HCT116 (cell line): Measurements from ENCODE around the gene PCP2. TPM values are rescaled to one million over a fixed set of nuclear protein-coding genes. Genes with fewer than 3 reads are reported as not detected.

ENCODE experiments used
- ATAC-seq: fragments of 200-7000 bp; cut with Tn5 transposase; 2 replicates; pipeline ENCODE4 v1.9.1; 2020; ENCODE audit warnings: mild to moderate bottlenecking, moderate library complexity
- BruUV-seq: library from RNA; stranded (reverse); fragments of 400-500 nt; replicated peaks from 2 replicates; lab custom pipeline; 2021; lab: Mats Ljungman, UMichigan
- CTCF ChIA-PET: fragments of 300-600 bp; sonication (Branson Sonifier 250); formaldehyde crosslinking; loops from one replicate; lab custom pipeline; 2021; ENCODE audit warnings: antibody characterized with exemption; lab: Charles Lee
- POLR2A ChIA-PET: fragments of 300-600, 350-600 bp; sonication (Branson Sonifier 250); formaldehyde crosslinking; loops from one replicate; lab custom pipeline; 2021; ENCODE audit warnings: antibody characterized with exemption; lab: Charles Lee
- RAD21 ChIA-PET, 2 experiments: fragments of 300-600 bp; sonication (Branson Sonifier 250); formaldehyde crosslinking; loops; one replicate each; lab custom pipeline; 2023; ENCODE audit warnings: low total read pairs in 2 of 2; ENCODE audit not compliant: uncharacterized antibody in 2 of 2, unreplicated experiment in 2 of 2, low non-redundant PET in 1 of 2; lab: Charles Lee
- DNase-seq: peaks from one replicate; pipeline ENCODE4 v3.0.0-alpha.2; 2010; ENCODE audit warnings: low read depth, low spot score
- H2AFZ ChIP-seq: fragments of 200-600 bp; shearing (Covaris generic), sonication (generic); 2 replicates; pipeline ENCODE4 v1.6.1; 2017; ENCODE audit warnings: low read depth, mixed run types, mixed read lengths, antibody characterized with exemption, low read length; ENCODE audit not compliant: poor library complexity, severe bottlenecking
- H3K27ac ChIP-seq: 2 replicates; pipeline ENCODE4 v1.5.1; 2012; ENCODE audit warnings: low read depth, low read length
- H3K27me3 ChIP-seq: fragments of 200-600 bp; sonication (generic); 2 replicates; pipeline ENCODE4 v1.6.1; 2016; ENCODE audit warnings: mixed run types, low read length, mixed read lengths; ENCODE audit not compliant: insufficient read depth
- H3K36me3 ChIP-seq, 2 experiments: fragments of 200-500 bp in 1 of 2; fragments of 200-600 bp in 1 of 2; sonication (Bioruptor generic) in 1 of 2; sonication (generic) in 1 of 2; 2 replicates each; pipeline versions ENCODE4 v1.5.1 to v1.6.1; 2014 to 2016; ENCODE audit warnings: low read length in 2 of 2, inconsistent platforms in 1 of 2, mixed read lengths in 1 of 2, mixed run types in 1 of 2; ENCODE audit not compliant: insufficient read depth in 2 of 2, control insufficient read depth in 1 of 2
- H3K4me1 ChIP-seq, 2 experiments: fragments of 200-600 bp in 1 of 2; sonication (generic) in 1 of 2; 2 replicates each; pipeline versions ENCODE4 v1.5.1 to v1.6.1; 2012 to 2017; ENCODE audit warnings: low read length in 2 of 2, inconsistent platforms in 1 of 2, mild to moderate bottlenecking in 1 of 2, mixed read lengths in 1 of 2, mixed run types in 1 of 2, moderate library complexity in 1 of 2; ENCODE audit not compliant: insufficient read depth in 2 of 2, control insufficient read depth in 1 of 2
- H3K4me2 ChIP-seq: fragments of 200-600 bp; sonication (generic); 2 replicates; pipeline ENCODE4 v1.6.1; 2017; ENCODE audit warnings: mixed run types, low read length, mixed read lengths
- H3K4me3 ChIP-seq, 2 experiments: fragments of 200-600 bp in 1 of 2; sonication (generic) in 1 of 2; replicated peaks in 1 of 2; 2 replicates each; pipeline ENCODE4 v1.5.1; 2011 to 2016; ENCODE audit warnings: low read length in 2 of 2, control low read depth in 1 of 2, low read depth in 1 of 2, mild to moderate bottlenecking in 1 of 2, mixed read lengths in 1 of 2, mixed run types in 1 of 2
- H3K79me2 ChIP-seq: fragments of 200-600 bp; sonication (generic); 2 replicates; pipeline ENCODE4 v1.6.1; 2017; ENCODE audit warnings: mild to moderate bottlenecking, mixed run types, low read length, moderate library complexity, mixed read lengths; ENCODE audit not compliant: insufficient read depth
- H3K9ac ChIP-seq: fragments of 200-600 bp; sonication (generic); 2 replicates; pipeline ENCODE4 v1.6.1; 2016; ENCODE audit warnings: low read length, mixed read lengths
- H3K9me2 ChIP-seq: fragments of 200-600 bp; sonication (generic), shearing (Covaris generic); 2 replicates; pipeline ENCODE4 v1.6.1; 2017; ENCODE audit warnings: mixed run types, mild to moderate bottlenecking, moderate library complexity; ENCODE audit not compliant: insufficient read depth
- H3K9me3 ChIP-seq, 2 experiments: fragments of 200-500 bp in 1 of 2; fragments of 200-600 bp in 1 of 2; sonication (Bioruptor generic) in 1 of 2; sonication (generic) in 1 of 2; 2 replicates each; pipeline ENCODE4 v1.6.1; 2014 to 2017; ENCODE audit warnings: low read length in 2 of 2, mixed read lengths in 2 of 2, inconsistent platforms in 1 of 2, low read depth in 1 of 2, mild to moderate bottlenecking in 1 of 2, mixed run types in 1 of 2, moderate library complexity in 1 of 2; ENCODE audit not compliant: control insufficient read depth in 1 of 2, insufficient read depth in 1 of 2
- H4K20me1 ChIP-seq: fragments of 200-600 bp; sonication (generic), shearing (Covaris generic); 2 replicates; pipeline ENCODE4 v1.6.1; 2017; ENCODE audit warnings: mixed run types, mild to moderate bottlenecking, moderate library complexity; ENCODE audit not compliant: insufficient read depth
- EGR1 ChIP-seq: IDR thresholded peaks from 2 replicates; pipeline ENCODE4 v1.6.1; 2012; ENCODE audit warnings: low read depth
- FOSL1 ChIP-seq: IDR thresholded peaks from 2 replicates; pipeline ENCODE4 v1.6.1; 2012; ENCODE audit warnings: low read depth
- SIN3A ChIP-seq: IDR thresholded peaks from 2 replicates; pipeline ENCODE4 v1.6.1; 2012; ENCODE audit warnings: low read depth
- SP1 ChIP-seq: IDR thresholded peaks from 2 replicates; pipeline ENCODE4 v1.6.1; 2012; ENCODE audit warnings: low read depth
- SRF ChIP-seq: IDR thresholded peaks from 2 replicates; pipeline ENCODE4 v1.6.1; 2012; ENCODE audit warnings: low read depth
- TCF7L2 ChIP-seq: IDR thresholded peaks from 2 replicates; pipeline ENCODE4 v1.7.0; 2011; ENCODE audit warnings: borderline replicate concordance, inconsistent platforms; ENCODE audit not compliant: insufficient read depth, insufficient read length; ENCODE audit errors: extremely low read depth
- ZFX ChIP-seq: fragments of 450-650 bp; IDR thresholded peaks from 2 replicates; pipeline ENCODE4 v1.6.1; 2017
- ZNF274 ChIP-seq: fragments of 200-500 bp; sonication (Bioruptor generic); IDR thresholded peaks from 2 replicates; pipeline ENCODE4 v1.6.1; 2014; ENCODE audit warnings: mild to moderate bottlenecking, low read depth, low read length, inconsistent platforms
- intact Hi-C: fragments of 100-400 bp; cut with micrococcal nuclease; formaldehyde crosslinking; loops from 2 replicates; pipeline ENCODE4 v1.10.0; 2022
- total RNA-seq: library from RNA; stranded (reverse); gene quantifications from one replicate; pipeline ENCODE4 v1.2.1, GENCODE V29; 2021; ENCODE audit not compliant: unreplicated experiment
- TF ChIP-seq, protein P1 (sequence below): IDR thresholded peaks from 2 replicates; pipeline ENCODE4 v1.6.1; 2012; ENCODE audit warnings: low read depth
- TF ChIP-seq, protein P2 (sequence below), 3 experiments: fragments of 200-600 bp in 1 of 3; sonication (generic) in 1 of 3; IDR thresholded peaks in 2 of 3; conservative IDR thresholded peaks in 1 of 3; 2 replicates each; pipeline ENCODE4 v1.5.1; 2012 to 2017; ENCODE audit warnings: low read depth in 2 of 3, low read length in 2 of 3, antibody characterized with exemption in 1 of 3, borderline replicate concordance in 1 of 3, control low read depth in 1 of 3, mild to moderate bottlenecking in 1 of 3, mixed read lengths in 1 of 3, mixed run types in 1 of 3, moderate library complexity in 1 of 3; ENCODE audit not compliant: insufficient read depth in 1 of 3

The PCP2 gene
- total RNA-seq, 1 experiment from 2014 or later: 0.32 TPM

DNA sequence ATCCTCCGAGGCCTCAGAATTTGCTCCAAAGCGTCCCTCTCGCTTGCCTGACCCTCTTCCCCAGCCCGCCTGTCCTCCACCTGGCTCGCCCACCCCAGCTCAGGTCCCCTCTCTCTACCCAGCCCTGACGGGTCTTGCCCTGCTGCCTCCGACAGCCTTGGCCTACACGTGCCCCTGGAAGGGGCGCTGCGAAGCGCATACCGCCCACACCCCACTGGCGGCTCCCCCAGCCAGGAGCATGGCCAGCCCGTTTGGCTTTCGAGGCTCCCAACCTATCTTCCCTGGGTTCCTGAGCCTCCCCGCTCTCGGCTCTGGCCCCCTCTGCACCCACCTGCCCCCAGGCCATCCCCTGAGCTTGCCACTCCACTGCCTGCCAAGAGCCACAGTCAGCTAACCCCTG lies 8.7 kb downstream of the PCP2 start (continued):
- TF ChIP-seq EGR1 (no peak), ZNF274 (no peak), FOSL1 (no peak), ZFX (no peak), TCF7L2 (no peak)
- TF ChIP-seq, all 23 proteins: peak for 0

DNA sequence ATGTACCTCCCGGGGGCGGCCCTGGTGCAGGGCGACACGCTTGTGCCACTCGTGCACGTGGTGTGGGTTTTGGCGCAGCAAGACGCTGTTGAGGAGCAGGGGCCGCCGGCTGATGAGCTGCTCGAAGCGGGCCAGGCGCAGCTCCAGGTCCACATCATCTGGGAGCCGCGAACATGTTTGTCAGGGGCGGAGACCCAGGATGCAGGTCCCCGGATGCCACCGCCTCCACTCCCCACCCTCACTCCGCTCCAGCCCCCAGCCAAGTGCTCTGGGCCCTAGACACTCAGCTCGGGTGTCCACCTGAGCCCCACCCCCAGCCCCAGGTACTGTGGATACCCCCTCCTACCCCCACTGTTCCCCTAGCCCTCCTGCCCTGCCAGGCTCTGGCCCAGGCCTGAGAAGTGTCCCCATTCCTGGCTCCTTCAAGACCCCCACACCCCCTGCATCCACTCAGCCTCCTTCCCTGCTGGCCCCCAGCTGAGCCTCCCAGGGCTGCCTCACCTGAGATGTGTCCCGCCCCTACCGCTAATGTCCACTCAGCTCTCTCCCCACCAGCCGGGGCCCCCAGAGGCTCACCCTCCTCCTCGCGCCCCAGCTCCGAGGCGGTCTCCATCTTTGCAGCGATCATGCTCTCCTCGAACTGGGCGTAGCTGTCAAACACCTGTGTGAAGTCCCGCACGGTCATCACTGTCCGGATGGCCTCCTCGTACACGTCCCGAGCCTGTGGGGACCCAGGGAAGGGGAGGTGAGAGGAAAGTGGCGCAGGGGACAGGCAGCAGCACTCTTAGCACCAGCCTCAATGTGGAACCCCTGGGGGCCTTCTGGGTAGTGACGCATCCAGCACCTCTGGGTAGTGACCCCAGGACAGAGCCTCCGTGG lies 9.6 kb downstream of the PCP2 start:
- no peaks in the 10 kb centered on the region for H3K9me3 ChIP-seq
- RAD21 ChIA-PET: no interaction called here
- CTCF ChIA-PET: no interaction called here
- no peak overlapping the region for H3K4me3 ChIP-seq
- intact Hi-C loops: no loop called here
- no peaks in the 10 kb centered on the region for H3K9me2 ChIP-seq
- H3K27ac ChIP-seq: no peak overlapping the region
- peaks cover 34% of the 10 kb centered on the region for H3K79me2 ChIP-seq
- peaks cover 5 to 34% of the 10 kb centered on the region in 2 experiments; a peak in 3 of 4 replicates for H3K36me3 ChIP-seq
- DNase-seq (no peak), ATAC-seq (peak; percentile 10; the same call in 1 of the 2 replicates)
- H3K27me3 ChIP-seq: no peaks in the 10 kb centered on the region
- no peaks in the 10 kb centered on the region for H4K20me1 ChIP-seq
- POLR2A ChIA-PET: no interaction called here
- TF ChIP-seq TCF7L2 (no peak), SIN3A (no peak), SRF (no peak), ZFX (no peak), SP1 (no peak), ZNF274 (no peak)
- TF ChIP-seq, protein P1, sequence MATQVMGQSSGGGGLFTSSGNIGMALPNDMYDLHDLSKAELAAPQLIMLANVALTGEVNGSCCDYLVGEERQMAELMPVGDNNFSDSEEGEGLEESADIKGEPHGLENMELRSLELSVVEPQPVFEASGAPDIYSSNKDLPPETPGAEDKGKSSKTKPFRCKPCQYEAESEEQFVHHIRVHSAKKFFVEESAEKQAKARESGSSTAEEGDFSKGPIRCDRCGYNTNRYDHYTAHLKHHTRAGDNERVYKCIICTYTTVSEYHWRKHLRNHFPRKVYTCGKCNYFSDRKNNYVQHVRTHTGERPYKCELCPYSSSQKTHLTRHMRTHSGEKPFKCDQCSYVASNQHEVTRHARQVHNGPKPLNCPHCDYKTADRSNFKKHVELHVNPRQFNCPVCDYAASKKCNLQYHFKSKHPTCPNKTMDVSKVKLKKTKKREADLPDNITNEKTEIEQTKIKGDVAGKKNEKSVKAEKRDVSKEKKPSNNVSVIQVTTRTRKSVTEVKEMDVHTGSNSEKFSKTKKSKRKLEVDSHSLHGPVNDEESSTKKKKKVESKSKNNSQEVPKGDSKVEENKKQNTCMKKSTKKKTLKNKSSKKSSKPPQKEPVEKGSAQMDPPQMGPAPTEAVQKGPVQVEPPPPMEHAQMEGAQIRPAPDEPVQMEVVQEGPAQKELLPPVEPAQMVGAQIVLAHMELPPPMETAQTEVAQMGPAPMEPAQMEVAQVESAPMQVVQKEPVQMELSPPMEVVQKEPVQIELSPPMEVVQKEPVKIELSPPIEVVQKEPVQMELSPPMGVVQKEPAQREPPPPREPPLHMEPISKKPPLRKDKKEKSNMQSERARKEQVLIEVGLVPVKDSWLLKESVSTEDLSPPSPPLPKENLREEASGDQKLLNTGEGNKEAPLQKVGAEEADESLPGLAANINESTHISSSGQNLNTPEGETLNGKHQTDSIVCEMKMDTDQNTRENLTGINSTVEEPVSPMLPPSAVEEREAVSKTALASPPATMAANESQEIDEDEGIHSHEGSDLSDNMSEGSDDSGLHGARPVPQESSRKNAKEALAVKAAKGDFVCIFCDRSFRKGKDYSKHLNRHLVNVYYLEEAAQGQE: no peak
- TF ChIP-seq, protein P2, sequence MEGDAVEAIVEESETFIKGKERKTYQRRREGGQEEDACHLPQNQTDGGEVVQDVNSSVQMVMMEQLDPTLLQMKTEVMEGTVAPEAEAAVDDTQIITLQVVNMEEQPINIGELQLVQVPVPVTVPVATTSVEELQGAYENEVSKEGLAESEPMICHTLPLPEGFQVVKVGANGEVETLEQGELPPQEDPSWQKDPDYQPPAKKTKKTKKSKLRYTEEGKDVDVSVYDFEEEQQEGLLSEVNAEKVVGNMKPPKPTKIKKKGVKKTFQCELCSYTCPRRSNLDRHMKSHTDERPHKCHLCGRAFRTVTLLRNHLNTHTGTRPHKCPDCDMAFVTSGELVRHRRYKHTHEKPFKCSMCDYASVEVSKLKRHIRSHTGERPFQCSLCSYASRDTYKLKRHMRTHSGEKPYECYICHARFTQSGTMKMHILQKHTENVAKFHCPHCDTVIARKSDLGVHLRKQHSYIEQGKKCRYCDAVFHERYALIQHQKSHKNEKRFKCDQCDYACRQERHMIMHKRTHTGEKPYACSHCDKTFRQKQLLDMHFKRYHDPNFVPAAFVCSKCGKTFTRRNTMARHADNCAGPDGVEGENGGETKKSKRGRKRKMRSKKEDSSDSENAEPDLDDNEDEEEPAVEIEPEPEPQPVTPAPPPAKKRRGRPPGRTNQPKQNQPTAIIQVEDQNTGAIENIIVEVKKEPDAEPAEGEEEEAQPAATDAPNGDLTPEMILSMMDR (IDR thresholded peaks at IDR 0.05 in 2 of 3, conservative IDR thresholded peaks at IDR 0.05 in 1 of 3; ENCODE audit: borderline replicate concordance in 1 of 3, insufficient read depth in 1 of 3, low read depth in 2 of 3, low read length in 2 of 3): no peak
- H3K4me2 ChIP-seq: no peak overlapping the region
- peaks cover 5 to 12% of the 10 kb centered on the region in 2 experiments for H3K4me1 ChIP-seq
- no TSS peak for BruUV-seq
- H3K9ac ChIP-seq: no peak overlapping the region
- no peak overlapping the region for H2AFZ ChIP-seq
